HepG2 (cell line): ENCODE measurements around the gene FGD2. TPM values are rescaled to one million over a fixed set of nuclear protein-coding genes. Genes with fewer than 3 reads are reported as not detected.

Source experiments
- ATF5 ChIP-seq: sonication (generic); formaldehyde crosslinking; IDR thresholded peaks from 2 replicates; pipeline ENCODE4 v1.4.0; 2020; ENCODE audit warnings: mild to moderate bottlenecking, low read depth, missing genetic modification reagents
- BORCS8-MEF2B ChIP-seq: sonication (generic); formaldehyde crosslinking; IDR thresholded peaks from 2 replicates; pipeline ENCODE4 v1.8.0; 2022; ENCODE audit warnings: mild to moderate bottlenecking, missing genetic modification reagents
- CENPBD1 ChIP-seq: sonication (generic); formaldehyde crosslinking; IDR thresholded peaks from 2 replicates; pipeline ENCODE4 v1.8.0; 2022; ENCODE audit warnings: missing genetic modification reagents, low read depth, mild to moderate bottlenecking, borderline replicate concordance
- DMTF1 ChIP-seq: sonication (generic); formaldehyde crosslinking; IDR thresholded peaks from 2 replicates; pipeline ENCODE4 v1.4.0; 2020; ENCODE audit warnings: mild to moderate bottlenecking, missing genetic modification reagents
- E2F5 ChIP-seq: sonication (generic); formaldehyde crosslinking; conservative IDR thresholded peaks from 2 replicates; pipeline ENCODE4 v1.4.0; 2020; ENCODE audit warnings: missing genetic modification reagents
- ELF3 ChIP-seq: IDR thresholded peaks from 2 replicates; pipeline ENCODE4 v1.6.1; 2016; ENCODE audit warnings: missing genetic modification reagents, missing compliant biosample characterization
- HOXA3 ChIP-seq: sonication (generic); formaldehyde crosslinking; IDR thresholded peaks from 2 replicates; pipeline ENCODE4 v1.5.0; 2020; ENCODE audit warnings: missing genetic modification reagents
- JARID2 ChIP-seq: sonication (generic); formaldehyde crosslinking; IDR thresholded peaks from 2 replicates; pipeline ENCODE4 v1.8.1; 2023; ENCODE audit warnings: missing genetic modification reagents, inconsistent platforms; ENCODE audit not compliant: insufficient replicate concordance
- JUNB ChIP-seq: sonication (generic); formaldehyde crosslinking; IDR thresholded peaks from 2 replicates; pipeline ENCODE4 v1.8.0; 2022; ENCODE audit warnings: missing genetic modification reagents, mild to moderate bottlenecking, borderline replicate concordance
- KAT7 ChIP-seq: IDR thresholded peaks from 2 replicates; pipeline ENCODE4 v1.6.1; 2018; ENCODE audit warnings: borderline replicate concordance, missing compliant biosample characterization
- MATR3 ChIP-seq: sonication (generic); formaldehyde crosslinking; IDR thresholded peaks from 2 replicates; pipeline ENCODE4 v1.4.0; 2020; ENCODE audit warnings: missing genetic modification reagents
- NFE2L1 ChIP-seq: sonication (generic); formaldehyde crosslinking; IDR thresholded peaks from 2 replicates; pipeline ENCODE4 v1.4.0; 2020; ENCODE audit warnings: missing genetic modification reagents, mild to moderate bottlenecking, borderline replicate concordance
- NFRKB ChIP-seq: fragments of 450-650 bp; IDR thresholded peaks from 2 replicates; pipeline ENCODE4 v1.6.1; 2017
- REL ChIP-seq: sonication (generic); formaldehyde crosslinking; conservative IDR thresholded peaks from 2 replicates; pipeline ENCODE4 v1.8.0; 2022; ENCODE audit warnings: mild to moderate bottlenecking, missing genetic modification reagents, moderate library complexity
- RORA ChIP-seq: sonication (generic); formaldehyde crosslinking; IDR thresholded peaks from 2 replicates; pipeline ENCODE4 v1.5.0; 2020; ENCODE audit warnings: mild to moderate bottlenecking, missing genetic modification reagents, moderate library complexity
- RXRB ChIP-seq: IDR thresholded peaks from 2 replicates; pipeline ENCODE4 v1.6.1; 2016; ENCODE audit warnings: borderline replicate concordance, missing genetic modification reagents, missing compliant biosample characterization
- SRSF4 ChIP-seq: fragments of 200-400 bp; formaldehyde crosslinking; IDR thresholded peaks from one replicate; pipeline ENCODE4 v1.6.1; 2018; ENCODE audit warnings: mild to moderate bottlenecking, low read depth, low read length, moderate library complexity; ENCODE audit not compliant: poor library complexity, severe bottlenecking
- TOE1 ChIP-seq: sonication (generic); formaldehyde crosslinking; IDR thresholded peaks from 2 replicates; pipeline ENCODE4 v1.4.0; 2020; ENCODE audit warnings: mild to moderate bottlenecking, missing genetic modification reagents
- WIZ ChIP-seq: sonication (generic); formaldehyde crosslinking; IDR thresholded peaks from 2 replicates; pipeline ENCODE4 v1.5.1; 2020; ENCODE audit warnings: mild to moderate bottlenecking, missing genetic modification reagents
- YY1 ChIP-seq: IDR thresholded peaks from 2 replicates; pipeline ENCODE4 v1.6.1; 2011; ENCODE audit warnings: low read length, low read depth, moderate library complexity, mild to moderate bottlenecking; ENCODE audit not compliant: insufficient read depth, insufficient replicate concordance
- ZFP62 ChIP-seq: sonication (generic); formaldehyde crosslinking; IDR thresholded peaks from 2 replicates; pipeline ENCODE4 v1.4.0; 2020; ENCODE audit warnings: missing genetic modification reagents
- ZNF251 ChIP-seq: sonication (generic); formaldehyde crosslinking; IDR thresholded peaks from 2 replicates; pipeline ENCODE4 v1.9.0; 2021; ENCODE audit warnings: mild to moderate bottlenecking, missing genetic modification reagents
- ZNF329 ChIP-seq: sonication (generic); formaldehyde crosslinking; IDR thresholded peaks from 2 replicates; pipeline ENCODE4 v1.9.0; 2021; ENCODE audit warnings: low read depth, mild to moderate bottlenecking, missing genetic modification reagents
- ZNF558 ChIP-seq: sonication (generic); formaldehyde crosslinking; IDR thresholded peaks from 2 replicates; pipeline ENCODE4 v1.9.0; 2022; ENCODE audit warnings: mild to moderate bottlenecking, missing genetic modification reagents, borderline replicate concordance
- ZNF883 ChIP-seq: sonication (generic); formaldehyde crosslinking; IDR thresholded peaks from 2 replicates; pipeline ENCODE4 v1.5.1; 2020; ENCODE audit warnings: mild to moderate bottlenecking, missing genetic modification reagents; ENCODE audit errors: not compliant biosample characterization
- ZSCAN22 ChIP-seq: sonication (generic); formaldehyde crosslinking; IDR thresholded peaks from 2 replicates; pipeline ENCODE4 v1.4.0; 2020; ENCODE audit warnings: mild to moderate bottlenecking, missing genetic modification reagents
- ZSCAN9 ChIP-seq: IDR thresholded peaks from 2 replicates; pipeline ENCODE4 v1.6.1; 2016; ENCODE audit warnings: borderline replicate concordance
- polyA plus RNA-seq, 8 experiments: library from polyadenylated mRNA; depleted of rRNA in 3 of 8; stranded (reverse) in 7 of 8; unstranded in 1 of 8; fragments of >200 nt; fragmentation: Illumina TruSeq in 4 of 8; extraction: Trizol in 4 of 8; gene quantifications; 2 replicates each; pipeline versions ENCODE4 v1.2.1 to v1.2.3, GENCODE V29; 2011 to 2016; ENCODE audit warnings: low read depth in 4 of 8, missing spikeins in 1 of 8, mixed read lengths in 1 of 8; ENCODE audit not compliant: insufficient read depth in 1 of 8
- total RNA-seq, 5 experiments: library from RNA; depleted of rRNA; stranded (reverse); fragments of >200 nt; fragmentation: Illumina TruSeq; extraction: Trizol; gene quantifications; 2 replicates each; pipeline ENCODE4 v1.2.3, GENCODE V29; 2016; ENCODE audit warnings: low read depth in 1 of 5

FGD2 gene
- total and polyA plus RNA-seq, 2 of the 13 experiments (the other 11 are each of a cell fraction or from before 2014, with no cell fraction given), result not detected

GRCh38 chr6:37059344-37060194 is 54.1 kb downstream of the FGD2 start (continued):
- TF ChIP-seq TOE1 (CRISPR knock-in tag) (no peak), HOXA3 (CRISPR knock-in tag) (peak; percentile 74), JARID2 (CRISPR knock-in tag) (no peak), E2F5 (CRISPR knock-in tag) (no peak; the same call in 1 of the 2 replicates), ELF3 (peak; percentile 87), ZSCAN9 (peak; percentile 81; the same call in 1 of the 2 replicates), DMTF1 (no peak), CENPBD1 (CRISPR knock-in tag) (no peak), JUNB (no peak), ZNF329 (CRISPR knock-in tag) (no peak), BORCS8-MEF2B (CRISPR knock-in tag) (peak; percentile 61; the same call in 1 of the 2 replicates), ZNF251 (CRISPR knock-in tag) (no peak), WIZ (CRISPR knock-in tag) (peak; percentile 71; the same call in 1 of the 2 replicates), ZNF883 (CRISPR knock-in tag) (peak; percentile 80), MATR3 (CRISPR knock-in tag) (no peak), NFE2L1 (CRISPR knock-in tag) (peak; percentile 96), ATF5 (CRISPR knock-in tag) (no peak), NFRKB (no peak), KAT7 (CRISPR knock-in tag) (peak; percentile 62; the same call in 1 of the 2 replicates), RXRB (peak; percentile 97), ZNF558 (CRISPR knock-in tag) (0 out of 2 replicates have a peak, but pooled peaks have one; percentile 28), YY1 (peak; percentile 54), REL (CRISPR knock-in tag) (no peak), ZFP62 (CRISPR knock-in tag) (no peak), SRSF4 (no peak), ZSCAN22 (CRISPR knock-in tag) (0 out of 2 replicates have a peak, but pooled peaks have one; percentile 33), RORA (CRISPR knock-in tag) (no peak)
